NOMO-1 (cell line): ENCODE measurements around the gene EPC1.

Experiments
- DNase-seq, 2 experiments: peaks; one replicate each; lab custom pipeline; 2025; ENCODE audit not compliant: unreplicated experiment in 2 of 2; lab: John Stamatoyannopoulos, UW

The EPC1 gene

GRCh38 chr10:32340596-32341180 is 6.3 kb downstream of the EPC1 start:
- DNase-seq, result no peak

- DNase-seq, result no peak
Observed at GRCh38 chr10:32338262-32338661, 8.7 kb downstream of the EPC1 start.

- no peak for DNase-seq
Observed at GRCh38 chr10:32337350-32337749, 9.6 kb downstream of the EPC1 start.

GRCh38 chr10:32333849-32334248 is 13.1 kb downstream of the EPC1 start:
- DNase-seq, result no peak

- DNase-seq, result no peak
Observed at GRCh38 chr10:32332299-32332750, 14.6 kb downstream of the EPC1 start.

GRCh38 chr10:32331606-32332005 is 15.4 kb downstream of the EPC1 start:
- DNase-seq, result no peak

- DNase-seq, result no peak
Observed at GRCh38 chr10:32330214-32330613, 16.7 kb downstream of the EPC1 start.

GRCh38 chr10:32329061-32329460 is 17.9 kb downstream of the EPC1 start:
- no peak for DNase-seq

GRCh38 chr10:32328499-32328898 is 18.5 kb downstream of the EPC1 start:
- DNase-seq, result no peak

GRCh38 chr10:32327364-32327691 is 19.6 kb downstream of the EPC1 start:
- DNase-seq, result no peak

- DNase-seq, result no peak
Observed at GRCh38 chr10:32326680-32327363, 20.1 kb downstream of the EPC1 start.

GRCh38 chr10:32326119-32326518 is 20.8 kb downstream of the EPC1 start:
- no peak for DNase-seq

- DNase-seq, result peak in 1 of 2 experiments; percentile 19
Observed at GRCh38 chr10:32323051-32323450, 23.9 kb downstream of the EPC1 start.

GRCh38 chr10:32321016-32321631 is 25.8 kb downstream of the EPC1 start:
- no peak for DNase-seq

- peak; percentile 66 to 88 for DNase-seq
Observed at GRCh38 chr10:32318476-32318896, 28.5 kb downstream of the EPC1 start.

GRCh38 chr10:32317795-32318357 is 29.1 kb downstream of the EPC1 start:
- DNase-seq, result no peak

GRCh38 chr10:32315424-32315823 is 31.5 kb downstream of the EPC1 start:
- no peak for DNase-seq

GRCh38 chr10:32314588-32314987 is 32.4 kb downstream of the EPC1 start:
- no peak for DNase-seq

- no peak for DNase-seq
Observed at GRCh38 chr10:32308027-32308603, 38.8 kb downstream of the EPC1 start.

GRCh38 chr10:32307609-32308008 is 39.3 kb downstream of the EPC1 start:
- no peak for DNase-seq

- DNase-seq, result no peak
Observed at GRCh38 chr10:32299354-32299980, 47.5 kb downstream of the EPC1 start.
